Femur (tissue), 1 donor: Measurements from ENCODE around the gene NHSL2.
"Not testable (repeated sequence)": the region's sequence is repeated elsewhere in the genome, so short reads cannot be mapped to it uniquely, and the experiment has no call there.

Experiments used
- DNase-seq: peaks from one replicate; pipeline ENCODE4 v3.0.0-alpha.2; 2017

NHSL2 gene

GRCh38 chrX:72133851-72134546 lies 223.4 kb downstream of the NHSL2 start:
- no peak for DNase-seq

GRCh38 chrX:72137846-72138495 lies 227.3 kb downstream of the NHSL2 start:
- DNase-seq: no peak

- DNase-seq: no peak
Observed at GRCh38 chrX:72139538-72139937, 228.9 kb downstream of the NHSL2 start.

GRCh38 chrX:72141372-72142004 lies 230.8 kb downstream of the NHSL2 start:
- DNase-seq: no peak

GRCh38 chrX:72142094-72142793 lies 231.6 kb downstream of the NHSL2 start:
- peak; percentile 70 for DNase-seq

GRCh38 chrX:72142794-72143608 lies 232.4 kb downstream of the NHSL2 start:
- no peak for DNase-seq

GRCh38 chrX:72143609-72143907 lies 232.9 kb downstream of the NHSL2 start:
- DNase-seq: no peak

- no peak for DNase-seq
Observed at GRCh38 chrX:72145181-72145580, 234.5 kb downstream of the NHSL2 start.

- DNase-seq: no peak
Observed at GRCh38 chrX:72146527-72146926, 235.9 kb downstream of the NHSL2 start.

- DNase-seq: no peak
Observed at GRCh38 chrX:72158773-72159172, 248.1 kb downstream of the NHSL2 start.

- DNase-seq: no peak
Observed at GRCh38 chrX:72159769-72160168, 249.1 kb downstream of the NHSL2 start.

GRCh38 chrX:72165551-72165950 lies 254.9 kb downstream of the NHSL2 start:
- DNase-seq: no peak

GRCh38 chrX:72169008-72169728 lies 258.5 kb downstream of the NHSL2 start:
- DNase-seq: no peak

- DNase-seq: not testable (repeated sequence)
Observed at GRCh38 chrX:72176289-72176688, 265.6 kb downstream of the NHSL2 start.

GRCh38 chrX:72176981-72177380 lies 266.3 kb downstream of the NHSL2 start:
- no peak for DNase-seq

- no peak for DNase-seq
Observed at GRCh38 chrX:72180539-72180938, 269.9 kb downstream of the NHSL2 start.

- peak; percentile 97 for DNase-seq
Observed at GRCh38 chrX:72181178-72182125, 270.8 kb downstream of the NHSL2 start, which contains the start of gene PIN4. Gene PIN4, plus strand, starts transcription at chrX:72181757. Its CDS starts 29 bp downstream, at chrX:72181786.

GRCh38 chrX:72182924-72183323 lies 272.3 kb downstream of the NHSL2 start:
- DNase-seq: no peak

GRCh38 chrX:72201836-72202536 lies 291.3 kb downstream of the NHSL2 start:
- DNase-seq: no peak
